Body of pancreas (tissue), 4 donors: ENCODE data around the gene NLRC4. TPM values are rescaled to one million over a fixed set of nuclear protein-coding genes. Genes with fewer than 3 reads are reported as not detected.
A peak's percentile ranks its signal among the peaks of the same experiment; 100 is the strongest.

Experiments
- ATAC-seq: fragments of 150-250 bp; one replicate; pipeline ENCODE4 v1.9.1; 2016
- DNase-seq, 4 donors: peaks; one replicate each; pipeline ENCODE4 v3.0.0-alpha.2; 2019
- H3K27ac ChIP-seq, 4 donors: fragments of 200-600 bp; sonication (generic); 1 replicate in 3 of 4; 2 replicates in 1 of 4; pipeline versions ENCODE4 v1.5.1 to v1.6.1; 2016 to 2019; ENCODE audit warnings: mild to moderate bottlenecking in 1 of 4, mixed read lengths in 1 of 4, moderate library complexity in 1 of 4
- H3K27me3 ChIP-seq, 2 donors: fragments of 200-600 bp; sonication (generic); one replicate each; pipeline ENCODE4 v1.6.0; 2016; ENCODE audit warnings: mild to moderate bottlenecking in 1 of 2
- H3K36me3 ChIP-seq, 2 donors: fragments of 200-600 bp; sonication (generic); replicated peaks in 1 of 2; 2 replicates each; pipeline ENCODE4 v1.5.1; 2016; ENCODE audit warnings: low read depth in 2 of 2; ENCODE audit not compliant: insufficient read depth in 1 of 2
- H3K4me1 ChIP-seq: fragments of 200-600 bp; sonication (generic); one replicate; pipeline ENCODE4 v1.6.0; 2016
- H3K4me3 ChIP-seq, 2 donors: fragments of 200-600 bp; sonication (generic); 1 replicate in 1 of 2; 2 replicates in 1 of 2; pipeline ENCODE4 v1.5.1; 2016 to 2019
- H3K9me3 ChIP-seq, 3 donors: fragments of 200-600 bp; sonication (generic); 1 replicate in 2 of 3; 2 replicates in 1 of 3; pipeline ENCODE4 v1.5.1; 2016
- POLR2A ChIP-seq, 3 donors: fragments of 450-650 bp; IDR thresholded peaks; one replicate each; pipeline ENCODE4 v1.6.1; 2016; ENCODE audit warnings: antibody characterized with exemption in 3 of 3, mild to moderate bottlenecking in 2 of 3
- WGBS, 2 donors: methylation state at CpG; one replicate each; pipeline ENCODE4 v1.1.5; 2017; 5-methylcytosine and 5-hydroxymethylcytosine counted together
- intact Hi-C: fragments of 100-400 bp; cut with DNase I; formaldehyde crosslinking; loops from one replicate; pipeline ENCODE4 v1.15.1; 2023
- total RNA-seq, 2 donors: library from RNA; depleted of rRNA; stranded (reverse); fragments of >200 nt; gene quantifications; one replicate each; pipeline ENCODE4 v1.1.0, GENCODE V29; 2016
- TF ChIP-seq, protein P1 (sequence below), 7 experiments: fragments of 450-650 bp in 4 of 7; fragments of 200-600 bp in 3 of 7; sonication (generic) in 3 of 7; IDR thresholded peaks; one replicate each; pipeline ENCODE4 v1.5.1; 2016 to 2019; ENCODE audit warnings: antibody characterized with exemption in 7 of 7

NLRC4 gene
- total RNA-seq, 2 donors from 2014 or later = 0.26 TPM; not detected in 1

DNA sequence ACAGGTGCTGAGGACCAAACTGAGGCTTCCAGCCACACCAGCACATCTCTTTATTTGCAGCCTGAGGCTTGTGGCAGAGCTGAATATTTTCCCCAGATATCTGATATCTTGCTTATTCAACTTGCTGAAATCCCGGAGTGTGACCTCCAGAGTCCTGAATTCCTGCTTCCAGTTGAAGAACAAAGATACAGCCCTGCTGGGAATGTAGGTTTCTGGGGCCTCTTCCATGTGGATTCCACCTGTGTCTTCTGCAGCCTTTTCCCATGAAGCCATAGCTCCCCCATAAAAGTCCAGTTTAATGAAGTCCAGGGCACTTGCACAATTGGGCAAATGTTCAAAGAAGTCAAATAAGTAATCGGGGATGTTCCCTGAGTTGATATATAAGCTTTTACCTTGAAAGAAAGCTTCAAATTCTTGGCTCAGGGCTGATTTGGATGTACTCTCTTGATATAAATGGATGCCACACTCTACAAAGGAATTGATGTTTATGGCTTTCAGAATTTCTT lies 14.9 kb downstream of the NLRC4 start:
- no peak for TF ChIP-seq POLR2A (IDR thresholded peaks at IDR 0.05)
- H3K36me3 ChIP-seq = no peaks in the 10 kb centered on the region
- peaks cover 18% of the 10 kb centered on the region for H3K4me1 ChIP-seq
- intact Hi-C loops = no loop called here
- ATAC-seq (no peak), DNase-seq (peak in 2 of 4 donors; percentile 10 to 32)
- WGBS, 2 donors = 26 to 29% methylated on average over 2 of the region's 2 CpGs
- no peak overlapping the region for H3K27ac ChIP-seq
- H3K9me3 ChIP-seq = no peaks in the 10 kb centered on the region
- no peak overlapping the region for H3K4me3 ChIP-seq
- H3K27me3 ChIP-seq = no peaks in the 10 kb centered on the region

DNA sequence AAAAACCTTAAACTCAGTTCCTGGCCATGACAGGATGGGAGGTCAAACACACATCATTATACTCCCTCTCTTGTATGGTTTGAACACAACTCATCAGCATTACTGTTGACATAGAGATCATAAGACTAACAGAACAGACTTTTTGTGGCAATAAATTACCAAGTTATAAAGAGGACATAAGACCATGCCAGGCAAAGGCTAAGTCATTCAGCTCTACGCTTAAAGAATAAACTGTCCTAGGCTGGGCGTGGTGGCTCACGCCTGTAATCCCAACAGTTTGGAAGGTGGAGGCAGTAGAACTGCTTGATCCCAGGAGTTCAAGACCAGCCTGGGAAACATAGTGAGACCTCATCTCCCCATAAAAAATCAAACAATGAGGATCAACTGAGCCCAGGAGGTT lies 16.4 kb downstream of the NLRC4 start:
- ATAC-seq (no peak), DNase-seq (no peak)
- no peaks in the 10 kb centered on the region for H3K36me3 ChIP-seq
- H3K4me1 ChIP-seq = peaks cover 18% of the 10 kb centered on the region
- TF ChIP-seq POLR2A (IDR thresholded peaks at IDR 0.05) = no peak
- TF ChIP-seq, protein P1, sequence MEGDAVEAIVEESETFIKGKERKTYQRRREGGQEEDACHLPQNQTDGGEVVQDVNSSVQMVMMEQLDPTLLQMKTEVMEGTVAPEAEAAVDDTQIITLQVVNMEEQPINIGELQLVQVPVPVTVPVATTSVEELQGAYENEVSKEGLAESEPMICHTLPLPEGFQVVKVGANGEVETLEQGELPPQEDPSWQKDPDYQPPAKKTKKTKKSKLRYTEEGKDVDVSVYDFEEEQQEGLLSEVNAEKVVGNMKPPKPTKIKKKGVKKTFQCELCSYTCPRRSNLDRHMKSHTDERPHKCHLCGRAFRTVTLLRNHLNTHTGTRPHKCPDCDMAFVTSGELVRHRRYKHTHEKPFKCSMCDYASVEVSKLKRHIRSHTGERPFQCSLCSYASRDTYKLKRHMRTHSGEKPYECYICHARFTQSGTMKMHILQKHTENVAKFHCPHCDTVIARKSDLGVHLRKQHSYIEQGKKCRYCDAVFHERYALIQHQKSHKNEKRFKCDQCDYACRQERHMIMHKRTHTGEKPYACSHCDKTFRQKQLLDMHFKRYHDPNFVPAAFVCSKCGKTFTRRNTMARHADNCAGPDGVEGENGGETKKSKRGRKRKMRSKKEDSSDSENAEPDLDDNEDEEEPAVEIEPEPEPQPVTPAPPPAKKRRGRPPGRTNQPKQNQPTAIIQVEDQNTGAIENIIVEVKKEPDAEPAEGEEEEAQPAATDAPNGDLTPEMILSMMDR (IDR thresholded peaks at IDR 0.05) = no peak
- H3K27me3 ChIP-seq = no peaks in the 10 kb centered on the region
- H3K4me3 ChIP-seq = no peak overlapping the region
- no peaks in the 10 kb centered on the region for H3K9me3 ChIP-seq
- H3K27ac ChIP-seq = no peak overlapping the region
- 96 to 97% methylated on average over 3 of the region's 3 CpGs for WGBS, 2 donors
- intact Hi-C loops = no loop called here

DNA sequence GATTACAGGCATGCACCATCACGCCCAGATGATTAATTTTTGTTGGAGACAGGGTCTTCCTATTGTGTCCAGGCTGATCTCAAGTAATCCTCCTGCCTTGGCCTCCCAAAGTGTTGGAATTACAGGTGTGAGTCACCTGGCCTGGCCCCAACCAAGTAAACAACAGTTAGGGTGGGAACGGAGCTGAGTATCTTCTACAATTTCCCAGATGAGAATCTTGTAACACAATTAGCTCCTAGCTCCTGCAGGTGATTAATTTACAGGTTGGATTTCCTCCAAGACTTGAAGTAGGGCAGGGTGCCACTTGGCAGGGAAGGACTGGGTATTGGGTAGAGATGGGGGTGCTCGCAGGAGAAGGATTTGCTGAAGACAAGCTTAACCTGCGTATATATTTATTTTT lies 17.8 kb downstream of the NLRC4 start:
- DNase-seq = peak; percentile 37 to 71 (median 51)
- Histone ChIP-seq H3K4me1 (peaks cover 18% of the 10 kb centered on the region), H3K4me3 (no peak overlapping the region), H3K9me3 (no peaks in the 10 kb centered on the region), H3K36me3 (no peaks in the 10 kb centered on the region), H3K27me3 (no peaks in the 10 kb centered on the region), H3K27ac (no peak overlapping the region)
- intact Hi-C loops = no loop called here
- no peak for ATAC-seq
- no peak for TF ChIP-seq POLR2A (IDR thresholded peaks at IDR 0.05)
- TF ChIP-seq, protein P1 (IDR thresholded peaks at IDR 0.05) = no peak
- 28 to 36% methylated on average over 4 of the region's 4 CpGs for WGBS, 2 donors

DNA sequence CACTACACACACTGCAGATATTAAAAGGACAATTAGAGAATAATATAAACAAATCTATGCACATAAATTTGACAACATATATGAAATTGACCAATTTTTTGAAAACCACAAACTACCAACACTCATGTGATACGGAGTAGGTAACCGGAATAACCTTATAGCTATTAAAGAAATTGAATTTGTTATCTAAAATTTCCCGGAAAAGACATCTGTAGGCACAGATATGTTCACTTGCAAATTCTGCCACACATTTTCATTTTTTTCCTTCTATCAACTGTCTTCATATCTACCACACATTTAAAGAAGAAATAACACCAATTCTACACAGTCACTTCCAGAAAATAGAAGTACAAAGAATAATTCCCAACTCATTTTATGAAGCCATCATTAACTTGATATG lies 22.4 kb downstream of the NLRC4 start:
- H3K4me3 ChIP-seq = no peak overlapping the region
- H3K9me3 ChIP-seq = no peaks in the 10 kb centered on the region
- ATAC-seq (no peak), DNase-seq (no peak)
- H3K36me3 ChIP-seq = no peaks in the 10 kb centered on the region
- TF ChIP-seq, protein P1 (IDR thresholded peaks at IDR 0.05) = no peak
- TF ChIP-seq POLR2A (IDR thresholded peaks at IDR 0.05) = no peak
- 88 to 90% methylated on average over 3 of the region's 3 CpGs for whole genome bisulfite sequencing, 2 donors
- H3K4me1 ChIP-seq = peaks cover 5% of the 10 kb centered on the region
- intact Hi-C loops = no loop called here
- H3K27ac ChIP-seq = no peak overlapping the region
- no peaks in the 10 kb centered on the region for H3K27me3 ChIP-seq

DNA sequence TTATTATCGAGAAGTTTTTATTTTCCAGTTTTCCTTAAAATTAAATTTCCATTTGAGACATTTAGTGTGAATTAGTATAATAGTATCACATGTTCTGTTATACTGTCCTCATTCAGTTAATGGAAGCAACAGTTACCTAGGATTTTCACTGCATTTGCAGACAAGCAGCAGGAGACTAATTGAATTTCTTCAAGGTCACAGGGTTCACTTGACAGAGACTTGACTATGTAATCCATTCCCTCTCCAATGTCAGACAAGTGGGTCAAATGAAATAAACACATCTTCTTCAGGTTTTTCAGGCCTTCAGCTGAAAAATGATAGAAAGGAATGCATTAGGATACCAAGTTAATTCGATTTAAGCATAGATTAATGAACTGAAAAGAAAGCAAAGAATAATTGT lies 26.7 kb downstream of the NLRC4 start:
- H3K4me1 ChIP-seq = no peaks in the 10 kb centered on the region
- no peak overlapping the region for H3K4me3 ChIP-seq
- H3K36me3 ChIP-seq = no peaks in the 10 kb centered on the region
- H3K27ac ChIP-seq = no peak overlapping the region
- no peaks in the 10 kb centered on the region for H3K27me3 ChIP-seq
- DNase-seq = no peak
- 88 to 90% methylated on average over 2 of the region's 2 CpGs for WGBS, 2 donors
- no peak for TF ChIP-seq POLR2A (IDR thresholded peaks at IDR 0.05)
- TF ChIP-seq, protein P1 (IDR thresholded peaks at IDR 0.05) = no peak
- intact Hi-C loops = no loop called here
- no peaks in the 10 kb centered on the region for H3K9me3 ChIP-seq
- no peak for ATAC-seq
